GM12801 (cell line): Measurements from ENCODE around the gene SYNE3.
A peak's percentile ranks its signal among the peaks of the same experiment; 100 is the strongest.

Source experiments
- CTCF ChIP-seq: IDR thresholded peaks from one replicate; pipeline ENCODE4 v1.5.1; 2011; ENCODE audit warnings: control low read depth; ENCODE audit not compliant: insufficient read length; ENCODE audit errors: extremely low read depth

The SYNE3 gene

GRCh38 chr14:95516554-95517181 is at the start of gene SYNE3:
Gene SYNE3 (minus strand): TSS chr14:95516650. CDS start chr14:95475821, 40,829 bp downstream.
- no peak for TF ChIP-seq CTCF

- TF ChIP-seq CTCF: no peak
These were observed 47.6 kb upstream of the SYNE3 start for GRCh38 chr14:95564060-95564459.

GRCh38 chr14:95562892-95563685 is 46.6 kb upstream of the SYNE3 start:
- no peak for TF ChIP-seq CTCF

- peak; percentile 83 for TF ChIP-seq CTCF
These were observed 44.6 kb upstream of the SYNE3 start for GRCh38 chr14:95561001-95561412.

- TF ChIP-seq CTCF: no peak
These were observed 42.8 kb upstream of the SYNE3 start for GRCh38 chr14:95559203-95559602.

- TF ChIP-seq CTCF: no peak
These were observed 41.4 kb upstream of the SYNE3 start for GRCh38 chr14:95557832-95558231.

- TF ChIP-seq CTCF: no peak
These were observed 40.8 kb upstream of the SYNE3 start for GRCh38 chr14:95557291-95557690.
